NCI-H345 (cell line): ENCODE data around the gene GLI1.
"Not testable (repeated sequence)": the region's sequence is repeated elsewhere in the genome, so short reads cannot be mapped to it uniquely, and the experiment has no call there.

ENCODE experiments used
- DNase-seq: peaks from one replicate; lab custom pipeline; 2025; lab: John Stamatoyannopoulos, UW

The GLI1 gene

GRCh38 chr12:57498132-57498502, 38.5 kb downstream of the GLI1 start:
- DNase-seq: no peak

- no peak for DNase-seq
Measured at GRCh38 chr12:57498571-57498970, 39.0 kb downstream of the GLI1 start.

GRCh38 chr12:57500213-57500612, 40.6 kb downstream of the GLI1 start:
- no peak for DNase-seq

- DNase-seq: not testable (repeated sequence)
Measured at GRCh38 chr12:57502311-57502969, 42.9 kb downstream of the GLI1 start.

- DNase-seq: not testable (repeated sequence)
Measured at GRCh38 chr12:57506541-57506940, 47.0 kb downstream of the GLI1 start.

GRCh38 chr12:57507796-57508195, 48.2 kb downstream of the GLI1 start:
- not testable (repeated sequence) for DNase-seq

GRCh38 chr12:57511161-57511560, 51.6 kb downstream of the GLI1 start:
- DNase-seq: no peak

GRCh38 chr12:57511588-57512325, 52.2 kb downstream of the GLI1 start:
- no peak for DNase-seq

- DNase-seq: no peak
Measured at GRCh38 chr12:57512665-57513064, 53.1 kb downstream of the GLI1 start.

- DNase-seq: no peak
Measured at GRCh38 chr12:57513266-57513665, 53.7 kb downstream of the GLI1 start.

- DNase-seq: not testable (repeated sequence)
Measured at GRCh38 chr12:57513677-57514076, 54.1 kb downstream of the GLI1 start.

- DNase-seq: not testable (repeated sequence)
Measured at GRCh38 chr12:57514246-57514645, 54.7 kb downstream of the GLI1 start.

- DNase-seq: peak; percentile 80
Measured at GRCh38 chr12:57514720-57515407, 55.3 kb downstream of the GLI1 start.

- DNase-seq: no peak
Measured at GRCh38 chr12:57515408-57515933, 55.9 kb downstream of the GLI1 start.

- DNase-seq: no peak
Measured at GRCh38 chr12:57515934-57516541, 56.5 kb downstream of the GLI1 start.

- no peak for DNase-seq
Measured at GRCh38 chr12:57516617-57517153, 57.1 kb downstream of the GLI1 start.

GRCh38 chr12:57517187-57517586, 57.6 kb downstream of the GLI1 start:
- DNase-seq: no peak

- DNase-seq: not testable (repeated sequence)
Measured at GRCh38 chr12:57517718-57518117, 58.1 kb downstream of the GLI1 start.

- no peak for DNase-seq
Measured at GRCh38 chr12:57518176-57518919, 58.8 kb downstream of the GLI1 start.

GRCh38 chr12:57518920-57519795, 59.6 kb downstream of the GLI1 start:
- no peak for DNase-seq

GRCh38 chr12:57519796-57520052, 60.1 kb downstream of the GLI1 start:
- DNase-seq: no peak
